ENCODE results near the gene RAPGEF2.

The RAPGEF2 gene

DNA sequence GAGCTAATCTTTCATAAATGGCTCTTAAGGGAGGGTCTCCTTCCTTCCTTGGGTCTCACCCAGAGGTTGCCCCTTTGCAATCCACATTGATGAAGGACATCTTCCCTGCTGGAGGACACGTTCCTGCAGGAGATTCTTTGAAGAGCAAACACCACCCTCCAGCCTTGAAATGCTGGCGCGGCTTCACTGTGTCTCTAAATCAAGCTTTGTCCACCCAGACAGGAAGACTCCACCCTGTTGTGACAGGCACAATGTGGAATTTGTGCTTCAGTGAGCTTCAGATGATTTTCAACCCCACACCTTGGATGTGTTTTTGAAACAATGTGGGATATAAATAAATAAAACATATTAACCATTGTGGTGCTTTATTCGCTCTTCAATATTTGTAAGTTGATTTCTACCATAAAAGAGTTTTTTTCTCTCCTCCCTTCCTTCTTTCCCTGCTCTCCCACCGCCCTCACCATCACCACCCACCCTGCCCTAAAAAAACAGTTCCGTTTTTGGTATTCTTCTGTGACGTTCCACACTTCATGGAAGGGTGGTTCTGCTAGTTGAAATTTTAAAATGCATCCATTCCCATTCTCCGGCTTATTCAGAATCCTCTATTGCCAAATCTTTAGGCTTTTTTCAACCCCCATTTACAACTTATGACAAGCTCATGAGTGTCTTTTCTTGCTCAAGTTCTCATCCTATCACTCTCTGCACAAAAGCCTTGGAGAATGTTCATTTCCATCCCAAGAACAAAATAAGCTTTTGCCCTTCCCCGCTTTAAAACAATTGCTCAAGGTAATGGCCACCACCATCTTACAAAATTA lies 264.3 kb downstream of the RAPGEF2 start:
- Histone ChIP-seq H3K9me3 (ENCODE audit: control insufficient read depth, insufficient read depth, low read depth, low read length) (no peaks in the 10 kb centered on the region), H3K4me3 (ENCODE audit: low read depth, low read length) (no peak overlapping the region), H3K27ac (ENCODE audit: extremely low read depth, low read depth, low read length) (no peak overlapping the region), H3K4me1 (ENCODE audit: control insufficient read depth, insufficient read depth, low read length) (no peaks in the 10 kb centered on the region), H3K36me3 (ENCODE audit: control insufficient read depth in 2 of 2, insufficient read depth in 1 of 2, low read length in 2 of 2) (peaks cover 0 to 7% of the 10 kb centered on the region in 2 experiments; a peak in 1 of 3 replicates)
- TF ChIP-seq, protein P1, sequence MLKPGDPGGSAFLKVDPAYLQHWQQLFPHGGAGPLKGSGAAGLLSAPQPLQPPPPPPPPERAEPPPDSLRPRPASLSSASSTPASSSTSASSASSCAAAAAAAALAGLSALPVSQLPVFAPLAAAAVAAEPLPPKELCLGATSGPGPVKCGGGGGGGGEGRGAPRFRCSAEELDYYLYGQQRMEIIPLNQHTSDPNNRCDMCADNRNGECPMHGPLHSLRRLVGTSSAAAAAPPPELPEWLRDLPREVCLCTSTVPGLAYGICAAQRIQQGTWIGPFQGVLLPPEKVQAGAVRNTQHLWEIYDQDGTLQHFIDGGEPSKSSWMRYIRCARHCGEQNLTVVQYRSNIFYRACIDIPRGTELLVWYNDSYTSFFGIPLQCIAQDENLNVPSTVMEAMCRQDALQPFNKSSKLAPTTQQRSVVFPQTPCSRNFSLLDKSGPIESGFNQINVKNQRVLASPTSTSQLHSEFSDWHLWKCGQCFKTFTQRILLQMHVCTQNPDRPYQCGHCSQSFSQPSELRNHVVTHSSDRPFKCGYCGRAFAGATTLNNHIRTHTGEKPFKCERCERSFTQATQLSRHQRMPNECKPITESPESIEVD (tag by site-specific recombination; IDR thresholded peaks at IDR 0.05) = no peak
- TF ChIP-seq SCRT1 (tag by site-specific recombination; IDR thresholded peaks at IDR 0.05; ENCODE audit: borderline replicate concordance) (no peak), ZNF658 (tag by site-specific recombination; IDR thresholded peaks at IDR 0.05) (no peak)
- ChIA-PET POLR2A (no interaction called here), CTCF (interaction anchor here (0.6 kb wide), 1 partner anchor 34 kb away, joined by 3 read pairs; no protein-coding TSS in a partner anchor)

DNA sequence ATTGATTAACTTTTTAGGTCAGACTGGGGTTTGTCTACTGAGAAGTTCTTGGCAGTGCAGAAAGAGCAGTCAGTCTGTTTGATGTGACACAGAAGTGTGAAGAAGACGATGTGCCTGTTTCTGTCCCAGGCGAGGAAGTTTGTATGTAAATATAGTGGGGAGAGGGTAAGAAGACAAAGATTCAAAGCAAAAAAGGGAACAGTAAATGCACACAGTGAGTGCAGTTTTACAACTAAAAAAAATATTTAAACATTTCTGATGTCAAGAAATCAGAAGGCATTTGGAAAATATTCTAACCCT lies 264.9 kb downstream of the RAPGEF2 start:
- ChIA-PET POLR2A (no interaction called here), CTCF (no interaction called here)
- no peaks in the 10 kb centered on the region for H3K4me1 ChIP-seq (ENCODE audit: control insufficient read depth, insufficient read depth, low read length)
- H3K27ac ChIP-seq (ENCODE audit: extremely low read depth, low read depth, low read length) = no peak overlapping the region
- H3K36me3 ChIP-seq (ENCODE audit: control insufficient read depth in 2 of 2, insufficient read depth in 1 of 2, low read length in 2 of 2) = peaks cover 0 to 7% of the 10 kb centered on the region in 2 experiments; a peak in 1 of 3 replicates
- no peaks in the 10 kb centered on the region for H3K9me3 ChIP-seq (ENCODE audit: control insufficient read depth, insufficient read depth, low read depth, low read length)
- no peak overlapping the region for H3K4me3 ChIP-seq (ENCODE audit: low read depth, low read length)
- TF ChIP-seq ZNF549 (tag by site-specific recombination; IDR thresholded peaks at IDR 0.05) (no peak), ZNF707 (tag by site-specific recombination; IDR thresholded peaks at IDR 0.05) (no peak), RBAK (tag by site-specific recombination; IDR thresholded peaks at IDR 0.05) (no peak), ZNF629 (tag by site-specific recombination; IDR thresholded peaks at IDR 0.05) (no peak), ZFP3 (tag by site-specific recombination; IDR thresholded peaks at IDR 0.05; ENCODE audit: low read depth) (no peak), ZNF223 (tag by site-specific recombination; IDR thresholded peaks at IDR 0.05) (no peak), ZNF19 (tag by site-specific recombination; IDR thresholded peaks at IDR 0.05; ENCODE audit: low read depth) (no peak)
- TF ChIP-seq, protein P2, sequence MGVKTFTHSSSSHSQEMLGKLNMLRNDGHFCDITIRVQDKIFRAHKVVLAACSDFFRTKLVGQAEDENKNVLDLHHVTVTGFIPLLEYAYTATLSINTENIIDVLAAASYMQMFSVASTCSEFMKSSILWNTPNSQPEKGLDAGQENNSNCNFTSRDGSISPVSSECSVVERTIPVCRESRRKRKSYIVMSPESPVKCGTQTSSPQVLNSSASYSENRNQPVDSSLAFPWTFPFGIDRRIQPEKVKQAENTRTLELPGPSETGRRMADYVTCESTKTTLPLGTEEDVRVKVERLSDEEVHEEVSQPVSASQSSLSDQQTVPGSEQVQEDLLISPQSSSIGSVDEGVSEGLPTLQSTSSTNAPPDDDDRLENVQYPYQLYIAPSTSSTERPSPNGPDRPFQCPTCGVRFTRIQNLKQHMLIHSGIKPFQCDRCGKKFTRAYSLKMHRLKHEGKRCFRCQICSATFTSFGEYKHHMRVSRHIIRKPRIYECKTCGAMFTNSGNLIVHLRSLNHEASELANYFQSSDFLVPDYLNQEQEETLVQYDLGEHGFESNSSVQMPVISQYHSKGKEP (tag by site-specific recombination; IDR thresholded peaks at IDR 0.05) = no peak
- TF ChIP-seq, protein P3, sequence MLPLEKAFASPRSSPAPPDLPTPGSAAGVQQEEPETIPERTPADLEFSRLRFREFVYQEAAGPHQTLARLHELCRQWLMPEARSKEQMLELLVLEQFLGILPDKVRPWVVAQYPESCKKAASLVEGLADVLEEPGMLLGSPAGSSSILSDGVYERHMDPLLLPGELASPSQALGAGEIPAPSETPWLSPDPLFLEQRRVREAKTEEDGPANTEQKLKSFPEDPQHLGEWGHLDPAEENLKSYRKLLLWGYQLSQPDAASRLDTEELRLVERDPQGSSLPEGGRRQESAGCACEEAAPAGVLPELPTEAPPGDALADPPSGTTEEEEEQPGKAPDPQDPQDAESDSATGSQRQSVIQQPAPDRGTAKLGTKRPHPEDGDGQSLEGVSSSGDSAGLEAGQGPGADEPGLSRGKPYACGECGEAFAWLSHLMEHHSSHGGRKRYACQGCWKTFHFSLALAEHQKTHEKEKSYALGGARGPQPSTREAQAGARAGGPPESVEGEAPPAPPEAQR (tag by site-specific recombination; IDR thresholded peaks at IDR 0.05) = no peak

DNA sequence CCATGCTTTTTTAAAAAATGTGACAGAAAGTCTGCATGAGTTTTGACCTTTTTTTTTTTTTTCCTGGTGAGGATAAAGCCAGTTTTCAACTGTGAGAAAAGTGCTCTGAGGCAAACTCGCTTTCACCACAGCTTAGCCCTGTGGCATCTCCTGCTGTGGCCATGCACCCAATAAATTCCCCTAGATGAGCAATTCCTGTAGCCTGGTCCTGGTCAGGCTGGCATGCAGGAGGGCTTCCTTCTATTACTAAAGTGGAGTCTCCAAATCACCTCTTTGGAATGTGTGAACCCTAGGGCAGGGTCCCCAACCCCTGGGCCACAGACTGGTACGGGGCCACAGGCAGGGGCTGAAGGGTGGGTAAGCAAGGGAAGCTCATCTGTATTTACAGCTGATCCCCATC lies 265.4 kb downstream of the RAPGEF2 start:
- Histone ChIP-seq H3K4me1 (ENCODE audit: control insufficient read depth, insufficient read depth, low read length) (no peaks in the 10 kb centered on the region), H3K9me3 (ENCODE audit: control insufficient read depth, insufficient read depth, low read depth, low read length) (no peaks in the 10 kb centered on the region), H3K4me3 (ENCODE audit: low read depth, low read length) (no peak overlapping the region), H3K27ac (ENCODE audit: extremely low read depth, low read depth, low read length) (no peak overlapping the region), H3K36me3 (ENCODE audit: control insufficient read depth in 2 of 2, insufficient read depth in 1 of 2, low read length in 2 of 2) (peaks cover 0 to 3% of the 10 kb centered on the region in 2 experiments; a peak in 1 of 3 replicates)
- POLR2A ChIA-PET = no interaction called here
- CTCF ChIA-PET = no interaction called here
- TF ChIP-seq ZNF558 (tag by site-specific recombination; IDR thresholded peaks at IDR 0.05) = no peak
- TF ChIP-seq ZNF202 (tag by site-specific recombination; IDR thresholded peaks at IDR 0.05; ENCODE audit: borderline replicate concordance) = no peak
- TF ChIP-seq, protein P4, sequence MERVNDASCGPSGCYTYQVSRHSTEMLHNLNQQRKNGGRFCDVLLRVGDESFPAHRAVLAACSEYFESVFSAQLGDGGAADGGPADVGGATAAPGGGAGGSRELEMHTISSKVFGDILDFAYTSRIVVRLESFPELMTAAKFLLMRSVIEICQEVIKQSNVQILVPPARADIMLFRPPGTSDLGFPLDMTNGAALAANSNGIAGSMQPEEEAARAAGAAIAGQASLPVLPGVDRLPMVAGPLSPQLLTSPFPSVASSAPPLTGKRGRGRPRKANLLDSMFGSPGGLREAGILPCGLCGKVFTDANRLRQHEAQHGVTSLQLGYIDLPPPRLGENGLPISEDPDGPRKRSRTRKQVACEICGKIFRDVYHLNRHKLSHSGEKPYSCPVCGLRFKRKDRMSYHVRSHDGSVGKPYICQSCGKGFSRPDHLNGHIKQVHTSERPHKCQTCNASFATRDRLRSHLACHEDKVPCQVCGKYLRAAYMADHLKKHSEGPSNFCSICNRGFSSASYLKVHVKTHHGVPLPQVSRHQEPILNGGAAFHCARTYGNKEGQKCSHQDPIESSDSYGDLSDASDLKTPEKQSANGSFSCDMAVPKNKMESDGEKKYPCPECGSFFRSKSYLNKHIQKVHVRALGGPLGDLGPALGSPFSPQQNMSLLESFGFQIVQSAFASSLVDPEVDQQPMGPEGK (tag by site-specific recombination; IDR thresholded peaks at IDR 0.05) = no peak
- no peak for TF ChIP-seq ZNF140 (tag by site-specific recombination; IDR thresholded peaks at IDR 0.05)
- TF ChIP-seq ZNF114 (tag by site-specific recombination; IDR thresholded peaks at IDR 0.05) = no peak
- TF ChIP-seq ZNF571 (tag by site-specific recombination; IDR thresholded peaks at IDR 0.05) = no peak
- TF ChIP-seq, protein P5, sequence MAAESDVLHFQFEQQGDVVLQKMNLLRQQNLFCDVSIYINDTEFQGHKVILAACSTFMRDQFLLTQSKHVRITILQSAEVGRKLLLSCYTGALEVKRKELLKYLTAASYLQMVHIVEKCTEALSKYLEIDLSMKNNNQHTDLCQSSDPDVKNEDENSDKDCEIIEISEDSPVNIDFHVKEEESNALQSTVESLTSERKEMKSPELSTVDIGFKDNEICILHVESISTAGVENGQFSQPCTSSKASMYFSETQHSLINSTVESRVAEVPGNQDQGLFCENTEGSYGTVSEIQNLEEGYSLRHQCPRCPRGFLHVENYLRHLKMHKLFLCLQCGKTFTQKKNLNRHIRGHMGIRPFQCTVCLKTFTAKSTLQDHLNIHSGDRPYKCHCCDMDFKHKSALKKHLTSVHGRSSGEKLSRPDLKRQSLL (tag by site-specific recombination; IDR thresholded peaks at IDR 0.05) = no peak
- TF ChIP-seq ZNF664 (tag by site-specific recombination; IDR thresholded peaks at IDR 0.05) = no peak
- TF ChIP-seq ZBTB7A (tag by site-specific recombination; IDR thresholded peaks at IDR 0.05; ENCODE audit: low read depth) = no peak
- TF ChIP-seq ZNF341 (tag by site-specific recombination; IDR thresholded peaks at IDR 0.05; ENCODE audit: low read depth) = no peak
- TF ChIP-seq, protein P6, sequence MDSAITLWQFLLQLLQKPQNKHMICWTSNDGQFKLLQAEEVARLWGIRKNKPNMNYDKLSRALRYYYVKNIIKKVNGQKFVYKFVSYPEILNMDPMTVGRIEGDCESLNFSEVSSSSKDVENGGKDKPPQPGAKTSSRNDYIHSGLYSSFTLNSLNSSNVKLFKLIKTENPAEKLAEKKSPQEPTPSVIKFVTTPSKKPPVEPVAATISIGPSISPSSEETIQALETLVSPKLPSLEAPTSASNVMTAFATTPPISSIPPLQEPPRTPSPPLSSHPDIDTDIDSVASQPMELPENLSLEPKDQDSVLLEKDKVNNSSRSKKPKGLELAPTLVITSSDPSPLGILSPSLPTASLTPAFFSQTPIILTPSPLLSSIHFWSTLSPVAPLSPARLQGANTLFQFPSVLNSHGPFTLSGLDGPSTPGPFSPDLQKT (IDR thresholded peaks at IDR 0.05; ENCODE audit: borderline replicate concordance, low read depth, low read length) = no peak

All from HEK293 (cell line).